Fibroblast of gingiva (primary cell): ENCODE measurements around the gene DEFB114.

Experiments
- DNase-seq: peaks from one replicate; pipeline ENCODE4 v3.0.0-alpha.2; 2011; ENCODE audit warnings: low read depth

DEFB114 gene

DNA sequence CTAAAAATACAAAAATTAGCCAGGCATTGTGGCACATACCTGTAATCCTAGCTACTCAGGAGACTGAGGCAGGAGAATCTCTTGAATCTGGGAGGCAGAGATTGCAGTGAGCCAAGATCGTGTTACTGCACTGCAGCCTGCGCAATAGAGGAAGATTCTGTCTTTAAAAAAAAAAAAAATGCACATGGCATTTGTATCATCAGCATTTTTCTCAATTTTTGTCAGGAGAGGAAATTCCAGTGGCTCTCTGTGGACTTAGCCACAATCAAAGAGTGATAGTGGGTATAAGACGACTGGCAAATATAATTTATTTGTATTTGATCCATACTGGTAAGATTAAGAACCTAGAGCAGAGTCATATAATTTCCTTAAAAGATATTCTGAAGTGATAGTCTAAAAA lies 28.6 kb downstream of the DEFB114 start:
- DNase-seq, result no peak

DNA sequence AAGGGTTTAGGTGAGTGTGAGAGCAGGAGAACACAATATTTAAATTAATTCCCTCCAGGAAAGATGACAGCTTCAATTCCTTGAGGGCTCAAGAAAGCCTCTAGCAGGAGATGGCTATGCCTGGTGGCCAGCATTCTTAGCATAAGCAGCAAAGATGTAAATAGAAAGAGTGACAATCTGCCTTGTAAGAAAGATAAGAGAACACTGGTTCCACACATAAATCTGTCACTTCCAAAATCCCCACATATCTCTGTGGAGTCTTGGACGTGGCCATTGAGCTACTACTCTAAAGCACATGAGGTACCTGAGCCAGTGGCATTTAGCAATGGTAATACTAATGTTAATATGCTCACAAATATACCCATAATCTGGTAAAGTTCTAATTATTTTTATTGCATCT lies 29.2 kb downstream of the DEFB114 start:
- no peak for DNase-seq

GRCh38 chr6:49933526-49933925 lies 30.4 kb downstream of the DEFB114 start:
- no peak for DNase-seq

DNA sequence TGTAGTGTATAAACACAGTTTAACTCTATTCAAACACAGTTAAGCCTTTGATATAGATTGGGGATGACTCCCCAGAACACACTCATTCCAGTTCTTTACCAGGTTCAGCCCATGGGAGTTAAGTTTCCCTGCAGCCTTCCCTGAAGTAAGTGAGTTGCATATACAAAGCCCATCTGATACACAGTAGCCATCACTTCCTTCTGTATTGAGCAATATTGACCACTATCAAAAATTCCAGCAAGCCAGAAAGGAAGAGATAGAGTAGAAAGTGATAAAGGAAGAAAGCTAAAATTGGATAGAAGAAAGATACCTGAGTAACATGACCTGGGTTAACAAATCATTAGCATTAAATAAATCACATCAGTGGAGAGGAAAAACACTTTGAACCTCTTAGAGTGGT lies 34.6 kb downstream of the DEFB114 start:
- no peak for DNase-seq

GRCh38 chr6:49923826-49924225 lies 40.1 kb downstream of the DEFB114 start:
- no peak for DNase-seq

DNA sequence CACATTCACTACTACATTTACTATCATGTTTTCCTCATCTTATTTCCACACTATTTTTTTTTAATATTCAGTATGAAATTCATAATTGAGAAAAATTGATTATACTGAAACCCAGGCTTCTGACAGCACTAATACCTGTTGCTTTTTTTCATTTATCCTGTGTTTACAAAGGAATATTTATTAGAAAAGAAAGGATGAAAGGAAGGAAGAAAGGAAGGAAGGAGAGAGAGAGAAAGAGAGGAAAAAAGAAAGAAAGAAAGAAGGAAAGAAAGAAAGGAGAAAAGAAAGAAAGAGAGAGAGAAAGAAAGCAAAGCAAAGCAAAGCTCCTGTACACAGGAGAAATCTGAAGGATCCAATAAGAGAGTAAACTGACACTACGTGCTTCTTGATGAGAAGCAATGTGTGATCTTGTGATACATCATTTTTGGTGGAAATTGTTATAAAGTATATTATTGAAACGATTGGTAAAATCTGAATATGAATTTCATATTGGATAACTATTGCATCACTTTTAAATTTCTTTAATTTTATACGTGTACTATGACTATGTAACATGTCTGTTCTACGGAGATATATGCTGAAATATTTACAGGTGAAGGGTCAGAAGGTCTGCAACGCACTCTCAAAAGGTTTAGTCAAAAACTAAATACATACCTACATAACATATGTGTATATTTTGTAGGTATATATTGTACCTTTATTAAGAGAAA lies 43.9 kb downstream of the DEFB114 start:
- no peak for DNase-seq

GRCh38 chr6:49919261-49919660 lies 44.7 kb downstream of the DEFB114 start:
- DNase-seq, result no peak

GRCh38 chr6:49918787-49919186 lies 45.2 kb downstream of the DEFB114 start:
- DNase-seq, result no peak

DNA sequence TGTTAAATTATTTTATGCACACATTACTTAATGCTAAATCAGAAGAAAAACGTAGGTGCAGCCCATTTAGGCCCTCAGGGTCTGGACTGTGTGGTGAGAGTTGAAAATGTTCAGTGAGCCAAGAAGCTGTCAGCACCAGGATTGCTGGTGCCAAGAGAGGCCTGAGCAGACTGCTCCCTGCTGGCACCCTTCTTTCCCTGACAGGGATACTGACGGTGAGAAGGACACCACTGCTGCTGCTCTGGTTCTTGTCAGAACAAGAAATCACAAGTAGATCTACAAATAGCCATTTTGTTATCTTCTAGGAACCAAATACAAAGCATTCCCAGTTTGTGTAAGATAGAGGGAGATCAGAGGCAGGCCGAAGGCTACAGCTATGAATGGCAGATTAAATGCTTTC lies 48.9 kb downstream of the DEFB114 start:
- no peak for DNase-seq

DNA sequence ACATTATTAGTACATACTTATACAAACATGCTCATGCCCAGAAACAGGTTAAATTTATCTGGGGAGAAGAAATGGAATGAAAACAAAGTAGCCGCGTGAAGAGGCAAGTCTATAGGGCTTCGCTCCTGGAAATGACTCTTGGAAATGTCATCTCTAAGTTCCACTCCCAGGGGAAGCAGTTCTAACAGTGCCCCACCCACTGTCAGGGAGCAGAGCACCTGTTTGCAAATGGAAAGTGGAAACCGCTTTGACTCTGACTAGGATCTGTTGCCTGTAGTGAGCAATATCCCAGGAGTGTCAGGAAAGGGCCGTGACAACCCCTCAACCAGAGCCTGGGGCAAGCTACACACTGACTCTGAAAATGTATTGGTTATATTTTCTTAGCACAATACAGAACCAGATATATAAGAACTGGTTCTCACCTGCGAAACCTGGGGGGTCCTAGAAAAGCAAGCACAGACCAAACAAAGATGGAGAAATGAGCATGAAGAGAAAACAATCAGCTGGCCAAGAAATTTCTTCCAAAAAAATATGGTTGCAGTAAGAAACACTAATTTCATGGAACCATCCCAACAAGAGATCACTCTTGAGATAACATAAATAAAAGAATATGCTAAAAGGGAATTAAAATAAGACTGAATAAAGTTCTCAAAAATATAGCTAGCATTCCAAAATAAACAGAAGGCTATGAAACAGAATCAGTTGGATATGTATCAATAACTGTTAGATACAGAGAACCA lies 50.2 kb downstream of the DEFB114 start:
- no peak for DNase-seq

GRCh38 chr6:49912196-49912595 lies 51.8 kb downstream of the DEFB114 start:
- no peak for DNase-seq

GRCh38 chr6:49911252-49911651 lies 52.7 kb downstream of the DEFB114 start:
- DNase-seq, result no peak
